ENCODE measurements around the gene TMEM218.

TMEM218 gene

GRCh38 chr11:125132596-125132995 is 21.2 kb upstream of the TMEM218 start:
- no peak overlapping the region for H3K4me3 ChIP-seq (ENCODE audit: low read depth, low read length)
- in situ Hi-C loops (cut with HindIII; ENCODE audit: low sequenced_read_pairs): no loop called here
- peak; percentile 12 for DNase-seq (ENCODE audit: low read depth, low spot score)
- no peak for TF ChIP-seq CTCF (IDR thresholded peaks at IDR 0.05; ENCODE audit: low read depth, low read length)

- in situ Hi-C loops (cut with HindIII; ENCODE audit: low sequenced_read_pairs): no loop called here
- DNase-seq (ENCODE audit: low read depth, low spot score): no peak
Measured at GRCh38 chr11:125132071-125132470, 20.6 kb upstream of the TMEM218 start.

GRCh38 chr11:125129316-125129993 is 18.0 kb upstream of the TMEM218 start:
- in situ Hi-C loops (cut with HindIII; ENCODE audit: low sequenced_read_pairs): no loop called here
- DNase-seq (ENCODE audit: low read depth, low spot score): no peak
- no peak overlapping the region for H3K4me3 ChIP-seq (ENCODE audit: low read depth, low read length)
- TF ChIP-seq CTCF (IDR thresholded peaks at IDR 0.05; ENCODE audit: low read depth, low read length): no peak

More at GRCh38 chr11:125132071-125132470, 20.6 kb upstream of the TMEM218 start:
- TF ChIP-seq CTCF (IDR thresholded peaks at IDR 0.05; ENCODE audit: low read depth, low read length): no peak
- no peak overlapping the region for H3K4me3 ChIP-seq (ENCODE audit: low read depth, low read length)

GRCh38 chr11:125128450-125128849 is 17.0 kb upstream of the TMEM218 start:
- in situ Hi-C loops (cut with HindIII; ENCODE audit: low sequenced_read_pairs): no loop called here
- peak; percentile 45 for DNase-seq (ENCODE audit: low read depth, low spot score)
- TF ChIP-seq CTCF (IDR thresholded peaks at IDR 0.05; ENCODE audit: low read depth, low read length): no peak
- no peak overlapping the region for H3K4me3 ChIP-seq (ENCODE audit: low read depth, low read length)

- in situ Hi-C loops (cut with HindIII; ENCODE audit: low sequenced_read_pairs): no loop called here
- no peak for DNase-seq (ENCODE audit: low read depth, low spot score)
- no peak for TF ChIP-seq CTCF (IDR thresholded peaks at IDR 0.05; ENCODE audit: low read depth, low read length)
- no peak overlapping the region for H3K4me3 ChIP-seq (ENCODE audit: low read depth, low read length)
Measured at GRCh38 chr11:125124618-125124992, 13.2 kb upstream of the TMEM218 start.

GRCh38 chr11:125123947-125124617 is 12.7 kb upstream of the TMEM218 start:
- peak; percentile 73 for DNase-seq (ENCODE audit: low read depth, low spot score)
- no peak overlapping the region for H3K4me3 ChIP-seq (ENCODE audit: low read depth, low read length)
- in situ Hi-C loops (cut with HindIII; ENCODE audit: low sequenced_read_pairs): no loop called here
- TF ChIP-seq CTCF (IDR thresholded peaks at IDR 0.05; ENCODE audit: low read depth, low read length): peak; percentile 69
